Loucy (cell line): ENCODE measurements around the gene GPR146.

Experiments
- EZH2phosphoT487 ChIP-seq: fragments of 200-600 bp; IDR thresholded peaks from 2 replicates; pipeline ENCODE4 v1.6.1; 2018; ENCODE audit warnings: antibody characterized with exemption, mild to moderate bottlenecking, moderate library complexity, borderline replicate concordance
- TF ChIP-seq, protein P1 (sequence below): fragments of 200-600 bp; sonication (generic); conservative IDR thresholded peaks from 2 replicates; pipeline ENCODE4 v1.5.1; 2014; ENCODE audit warnings: mild to moderate bottlenecking, antibody characterized with exemption, low read length

DNA sequence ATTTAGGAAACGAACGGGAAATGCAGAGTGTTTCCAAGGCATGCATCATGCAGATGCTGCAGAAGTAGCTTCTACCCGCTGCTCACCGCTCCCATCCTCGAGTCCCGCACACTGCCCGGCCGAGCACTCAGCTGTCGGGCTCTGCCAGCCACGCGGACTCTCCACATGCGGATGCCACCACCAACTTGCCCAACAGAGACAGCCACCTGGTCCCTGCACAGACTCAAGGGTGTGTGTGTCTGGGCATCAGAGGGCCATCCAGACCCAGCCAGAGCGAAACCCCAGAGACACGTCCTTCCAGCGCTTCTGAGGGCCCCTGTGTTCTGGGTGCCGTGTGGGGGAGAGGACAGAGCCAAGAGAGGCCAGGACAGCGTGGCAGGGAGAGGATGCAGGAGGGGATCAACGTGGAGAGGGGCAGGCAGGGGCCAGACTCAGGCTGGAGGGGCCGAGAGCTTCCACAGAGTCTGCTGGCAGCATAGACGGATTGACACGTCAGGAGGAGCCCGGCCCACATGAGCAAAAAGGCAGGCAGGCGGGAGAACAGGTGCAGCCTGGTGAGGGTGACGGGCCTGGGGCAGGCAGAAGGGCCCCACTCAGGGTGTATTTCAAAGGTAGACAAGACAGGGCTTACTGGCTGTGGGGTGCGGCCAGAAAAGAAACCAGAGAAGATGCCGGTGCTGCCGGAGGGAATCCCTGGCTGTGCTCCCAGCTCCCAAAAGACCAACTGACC, 61.9 kb downstream of the GPR146 start:
- TF ChIP-seq, protein P1, sequence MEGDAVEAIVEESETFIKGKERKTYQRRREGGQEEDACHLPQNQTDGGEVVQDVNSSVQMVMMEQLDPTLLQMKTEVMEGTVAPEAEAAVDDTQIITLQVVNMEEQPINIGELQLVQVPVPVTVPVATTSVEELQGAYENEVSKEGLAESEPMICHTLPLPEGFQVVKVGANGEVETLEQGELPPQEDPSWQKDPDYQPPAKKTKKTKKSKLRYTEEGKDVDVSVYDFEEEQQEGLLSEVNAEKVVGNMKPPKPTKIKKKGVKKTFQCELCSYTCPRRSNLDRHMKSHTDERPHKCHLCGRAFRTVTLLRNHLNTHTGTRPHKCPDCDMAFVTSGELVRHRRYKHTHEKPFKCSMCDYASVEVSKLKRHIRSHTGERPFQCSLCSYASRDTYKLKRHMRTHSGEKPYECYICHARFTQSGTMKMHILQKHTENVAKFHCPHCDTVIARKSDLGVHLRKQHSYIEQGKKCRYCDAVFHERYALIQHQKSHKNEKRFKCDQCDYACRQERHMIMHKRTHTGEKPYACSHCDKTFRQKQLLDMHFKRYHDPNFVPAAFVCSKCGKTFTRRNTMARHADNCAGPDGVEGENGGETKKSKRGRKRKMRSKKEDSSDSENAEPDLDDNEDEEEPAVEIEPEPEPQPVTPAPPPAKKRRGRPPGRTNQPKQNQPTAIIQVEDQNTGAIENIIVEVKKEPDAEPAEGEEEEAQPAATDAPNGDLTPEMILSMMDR, result no peak
- no peak for TF ChIP-seq EZH2phosphoT487
